Vagina (tissue), 2 donors: ENCODE results near the gene DSCAML1.

Experiments used
- CTCF ChIP-seq, 3 experiments: fragments of 450-650 bp in 2 of 3; fragments of 200-600 bp in 1 of 3; sonication (generic) in 1 of 3; IDR thresholded peaks; one replicate each; pipeline ENCODE4 v1.5.1; 2017 to 2019; ENCODE audit warnings: antibody characterized with exemption in 3 of 3, mild to moderate bottlenecking in 2 of 3, moderate library complexity in 2 of 3
- POLR2A ChIP-seq, 2 donors: fragments of 450-650 bp; IDR thresholded peaks; one replicate each; pipeline ENCODE4 v1.6.1; 2017; ENCODE audit warnings: antibody characterized with exemption in 2 of 2, mild to moderate bottlenecking in 2 of 2, moderate library complexity in 2 of 2

GRCh38 chr11:117511483-117511930 is 285.5 kb downstream of the DSCAML1 start:
- no peak for TF ChIP-seq CTCF (IDR thresholded peaks at IDR 0.05)
- TF ChIP-seq POLR2A (IDR thresholded peaks at IDR 0.05): no peak
